Smooth muscle cell (in vitro differentiated cells): ENCODE measurements around the gene SERPINB11. TPM values are rescaled to one million over a fixed set of nuclear protein-coding genes. Genes with fewer than 3 reads are reported as not detected.

Source experiments
- DNase-seq: peaks from one replicate; lab custom pipeline; 2025; ENCODE audit not compliant: unreplicated experiment; lab: John Stamatoyannopoulos, UW
- H2AFZ ChIP-seq: fragments of 200-600 bp; sonication (generic); 2 replicates; pipeline ENCODE4 v1.6.0; 2016; ENCODE audit warnings: antibody characterized with exemption, low read depth, mild to moderate bottlenecking
- H3F3A ChIP-seq: fragments of 200-600 bp; sonication (generic); 2 replicates; pipeline ENCODE4 v1.6.0; 2017; ENCODE audit warnings: antibody characterized with exemption, low read depth
- H3K27ac ChIP-seq: fragments of 200-600 bp; sonication (generic); 2 replicates; pipeline ENCODE4 v1.5.1; 2016; ENCODE audit warnings: low read depth, mild to moderate bottlenecking
- H3K27me3 ChIP-seq: fragments of 200-600 bp; sonication (generic); 2 replicates; pipeline ENCODE4 v1.6.1; 2016; ENCODE audit warnings: low read depth, mild to moderate bottlenecking
- H3K36me3 ChIP-seq: fragments of 200-600 bp; sonication (generic); 2 replicates; pipeline ENCODE4 v1.5.1; 2016; ENCODE audit warnings: low read depth
- H3K4me1 ChIP-seq: fragments of 200-600 bp; sonication (generic); 2 replicates; pipeline ENCODE4 v1.5.1; 2016; ENCODE audit warnings: low read depth
- H3K4me2 ChIP-seq: fragments of 200-600 bp; sonication (generic); 2 replicates; pipeline ENCODE4 v1.6.0; 2016; ENCODE audit warnings: mild to moderate bottlenecking
- H3K4me3 ChIP-seq: fragments of 200-600 bp; sonication (generic); 2 replicates; pipeline ENCODE4 v1.5.1; 2016; ENCODE audit warnings: mild to moderate bottlenecking
- H3K79me2 ChIP-seq: fragments of 200-600 bp; sonication (generic); 2 replicates; pipeline ENCODE4 v1.6.0; 2016; ENCODE audit warnings: low read depth, mild to moderate bottlenecking
- H3K9ac ChIP-seq: fragments of 200-600 bp; sonication (generic); 2 replicates; pipeline ENCODE4 v1.6.0; 2016; ENCODE audit warnings: low read depth
- H3K9me3 ChIP-seq: fragments of 200-600 bp; sonication (generic); replicated peaks from 2 replicates; pipeline ENCODE4 v1.5.1; 2016; ENCODE audit warnings: low read depth
- H4K20me1 ChIP-seq: fragments of 200-600 bp; sonication (generic); 2 replicates; pipeline ENCODE4 v1.6.0; 2016; ENCODE audit warnings: low read depth
- CTCF ChIP-seq: fragments of 200-600 bp; sonication (generic); IDR thresholded peaks from 2 replicates; pipeline ENCODE4 v1.5.1; 2017; ENCODE audit warnings: borderline replicate concordance, mild to moderate bottlenecking, antibody characterized with exemption; ENCODE audit not compliant: insufficient read depth, poor library complexity, severe bottlenecking
- WGBS: methylation state at CpG from one replicate; pipeline ENCODE4 v1.1.7; 2016; ENCODE audit warnings: low lambda C conversion rate; 5-methylcytosine and 5-hydroxymethylcytosine counted together
- polyA plus RNA-seq: library from polyadenylated mRNA; unstranded; fragments of >200 nt; fragmentation: Nextera tagmentation; extraction: Ambion mirVana; gene quantifications from 2 replicates; pipeline ENCODE4 v1.2.1, GENCODE V29; 2016
- total RNA-seq: library from RNA; depleted of rRNA; stranded (reverse); fragments of >200 nt; gene quantifications from 2 replicates; pipeline ENCODE4 v1.2.3, GENCODE V29; 2014

The SERPINB11 gene
- total and polyA plus RNA-seq, 2 experiments from 2014 or later = 0.25 to 1.4 TPM

GRCh38 chr18:63684718-63685117 lies 18.0 kb upstream of the SERPINB11 start:
- no peak overlapping the region for H3K27ac ChIP-seq
- H2AFZ ChIP-seq = no peak overlapping the region
- no peak overlapping the region for H3K4me3 ChIP-seq
- H3K27me3 ChIP-seq = no peaks in the 10 kb centered on the region
- WGBS = 92% methylated on average over 3 of the region's 3 CpGs
- H3K9me3 ChIP-seq = no peaks in the 10 kb centered on the region
- TF ChIP-seq CTCF = no peak
- H3K36me3 ChIP-seq = no peaks in the 10 kb centered on the region
- H3K9ac ChIP-seq = no peak overlapping the region
- H3K4me1 ChIP-seq = peaks cover 10% of the 10 kb centered on the region
- H3K79me2 ChIP-seq = no peaks in the 10 kb centered on the region
- no peak for DNase-seq
- no peak overlapping the region for H3K4me2 ChIP-seq
- H3F3A ChIP-seq = no peaks in the 10 kb centered on the region
- H4K20me1 ChIP-seq = no peaks in the 10 kb centered on the region

GRCh38 chr18:63686871-63687270 lies 15.9 kb upstream of the SERPINB11 start:
- Histone ChIP-seq H3K36me3 (no peaks in the 10 kb centered on the region), H3K4me2 (no peak overlapping the region), H3K4me1 (peaks cover 10% of the 10 kb centered on the region), H3K9me3 (no peaks in the 10 kb centered on the region), H4K20me1 (no peaks in the 10 kb centered on the region), H2AFZ (no peak overlapping the region), H3K27ac (no peak overlapping the region), H3K4me3 (no peak overlapping the region), H3K9ac (no peak overlapping the region), H3K27me3 (no peaks in the 10 kb centered on the region), H3F3A (no peaks in the 10 kb centered on the region), H3K79me2 (no peaks in the 10 kb centered on the region)
- no peak for TF ChIP-seq CTCF
- 40% methylated on average over 2 of the region's 2 CpGs for WGBS
- no peak for DNase-seq

- no peaks in the 10 kb centered on the region for H3K36me3 ChIP-seq
- no peak overlapping the region for H3K4me3 ChIP-seq
These were observed 13.7 kb upstream of the SERPINB11 start for GRCh38 chr18:63689064-63689463.

More at GRCh38 chr18:63689064-63689463, 13.7 kb upstream of the SERPINB11 start:
- no peak for TF ChIP-seq CTCF
- no peak overlapping the region for H3K27ac ChIP-seq
- no peaks in the 10 kb centered on the region for H3K79me2 ChIP-seq
- H3K9me3 ChIP-seq = no peaks in the 10 kb centered on the region
- H3K4me1 ChIP-seq = no peaks in the 10 kb centered on the region
- no peak overlapping the region for H2AFZ ChIP-seq
- no peak overlapping the region for H3K4me2 ChIP-seq
- no peak for DNase-seq
- no peaks in the 10 kb centered on the region for H3K27me3 ChIP-seq
- no peaks in the 10 kb centered on the region for H4K20me1 ChIP-seq
- WGBS = 80% methylated on average over 2 of the region's 2 CpGs
- no peak overlapping the region for H3K9ac ChIP-seq
- H3F3A ChIP-seq = no peaks in the 10 kb centered on the region
